Measurements from ENCODE around the gene AUTS2.

GRCh38 chr7:70334295-70334694 lies 736.0 kb downstream of the AUTS2 start:
- no peak for TF ChIP-seq POLR2A (IDR thresholded peaks at IDR 0.05)
- no peak for TF ChIP-seq POLR2AphosphoS5 (IDR thresholded peaks at IDR 0.05)
- no peak for TF ChIP-seq EP300 (IDR thresholded peaks at IDR 0.05)
